M059J (cell line): ENCODE results near the gene KCNQ1. TPM values are rescaled to one million over a fixed set of nuclear protein-coding genes. Genes with fewer than 3 reads are reported as not detected.

Experiments used
- DNase-seq: peaks from one replicate; pipeline ENCODE4 v3.0.0-alpha.2; 2012; ENCODE audit warnings: low read depth
- total RNA-seq: library from RNA; depleted of rRNA; stranded (reverse); fragments of >200 nt; shearing (Covaris generic); gene quantifications from 2 replicates; pipeline ENCODE4 v1.2.3, GENCODE V29; 2014

Gene KCNQ1
- total RNA-seq, 1 experiment from 2014 or later = not detected

DNA sequence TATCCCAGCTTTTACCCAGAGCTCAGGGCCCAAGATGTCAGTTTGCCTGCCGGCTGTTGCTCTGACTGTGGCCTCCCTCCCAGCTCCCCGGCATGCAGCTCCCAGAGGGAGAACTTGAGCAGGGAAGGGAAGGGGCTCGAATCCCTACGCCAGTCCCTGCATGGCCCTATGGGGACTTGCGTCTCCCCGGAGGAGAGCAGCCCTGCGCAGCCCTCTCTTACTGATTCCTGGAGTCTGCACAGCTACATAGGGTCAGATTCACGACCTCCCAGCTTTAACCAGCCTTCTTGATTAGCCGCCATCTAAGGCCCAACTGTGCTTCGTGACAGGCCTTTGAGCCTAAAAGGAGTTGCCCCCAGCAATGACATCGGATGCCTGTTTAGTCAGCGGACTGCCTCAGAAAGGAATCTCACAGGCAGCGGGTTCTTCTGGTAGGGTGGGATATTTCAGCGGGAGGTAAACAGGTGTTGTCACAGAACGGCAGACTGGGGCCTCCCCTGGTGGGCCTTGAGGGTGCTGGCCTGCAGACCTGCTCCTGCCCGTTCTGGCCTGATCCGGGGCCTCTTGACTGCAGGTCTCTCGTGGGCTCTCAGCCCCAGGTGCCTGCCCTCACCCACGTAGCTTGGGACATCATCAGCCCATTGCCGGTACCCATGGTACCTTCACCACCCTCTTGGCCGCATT, 298.8 kb downstream of the KCNQ1 start:
- no peak for DNase-seq

GRCh38 chr11:2744166-2744565, 299.4 kb downstream of the KCNQ1 start:
- no peak for DNase-seq

- DNase-seq = no peak
Measured at GRCh38 chr11:2745511-2745910, 300.7 kb downstream of the KCNQ1 start.

DNA sequence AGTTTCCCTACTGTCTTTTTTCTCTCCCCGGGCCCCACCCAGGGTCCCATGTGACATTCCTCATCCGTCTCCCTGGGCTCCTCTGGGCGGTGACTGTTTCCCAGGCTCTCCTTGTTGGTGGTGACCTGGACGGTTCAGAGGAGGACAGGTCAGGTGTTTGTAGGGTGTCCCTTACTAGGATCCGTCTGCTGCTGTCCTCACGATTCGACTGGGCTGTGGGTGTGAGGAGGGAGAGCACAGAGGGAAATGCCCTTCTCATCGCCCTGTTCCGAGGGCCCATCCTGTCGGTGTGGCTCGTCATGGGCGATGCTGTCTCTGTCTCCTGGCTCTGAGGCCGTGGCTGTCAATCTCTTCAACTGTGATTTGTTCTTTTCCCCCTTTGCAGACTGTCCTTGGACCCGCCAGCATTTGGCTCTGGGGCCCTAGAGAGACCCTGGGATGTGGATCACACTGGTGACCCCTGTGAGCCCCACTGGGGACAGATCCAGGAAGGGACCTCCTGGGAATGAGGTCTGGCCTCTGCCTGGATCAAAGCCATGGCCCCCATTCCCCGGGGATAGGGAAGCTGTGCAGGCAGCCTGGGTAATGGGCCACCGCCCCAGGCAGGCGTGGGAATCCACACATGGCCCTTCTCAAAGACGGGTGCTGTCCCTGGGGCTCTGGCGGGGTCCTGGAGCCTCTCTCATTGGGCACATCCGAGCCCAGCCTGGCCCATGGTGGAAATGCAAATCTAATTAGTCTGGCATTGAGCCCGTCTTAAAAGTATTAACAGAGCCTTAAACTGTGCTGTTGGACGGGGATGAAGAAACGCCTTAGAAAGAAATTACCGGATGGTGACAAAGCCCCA, 301.8 kb downstream of the KCNQ1 start:
- no peak for DNase-seq

GRCh38 chr11:2747248-2748027, 302.6 kb downstream of the KCNQ1 start:
- DNase-seq = no peak

- no peak for DNase-seq
Measured at GRCh38 chr11:2748061-2748813, 303.4 kb downstream of the KCNQ1 start.

GRCh38 chr11:2748814-2749554, 304.2 kb downstream of the KCNQ1 start:
- DNase-seq = no peak

- no peak for DNase-seq
Measured at GRCh38 chr11:2750101-2750681, 305.4 kb downstream of the KCNQ1 start.

DNA sequence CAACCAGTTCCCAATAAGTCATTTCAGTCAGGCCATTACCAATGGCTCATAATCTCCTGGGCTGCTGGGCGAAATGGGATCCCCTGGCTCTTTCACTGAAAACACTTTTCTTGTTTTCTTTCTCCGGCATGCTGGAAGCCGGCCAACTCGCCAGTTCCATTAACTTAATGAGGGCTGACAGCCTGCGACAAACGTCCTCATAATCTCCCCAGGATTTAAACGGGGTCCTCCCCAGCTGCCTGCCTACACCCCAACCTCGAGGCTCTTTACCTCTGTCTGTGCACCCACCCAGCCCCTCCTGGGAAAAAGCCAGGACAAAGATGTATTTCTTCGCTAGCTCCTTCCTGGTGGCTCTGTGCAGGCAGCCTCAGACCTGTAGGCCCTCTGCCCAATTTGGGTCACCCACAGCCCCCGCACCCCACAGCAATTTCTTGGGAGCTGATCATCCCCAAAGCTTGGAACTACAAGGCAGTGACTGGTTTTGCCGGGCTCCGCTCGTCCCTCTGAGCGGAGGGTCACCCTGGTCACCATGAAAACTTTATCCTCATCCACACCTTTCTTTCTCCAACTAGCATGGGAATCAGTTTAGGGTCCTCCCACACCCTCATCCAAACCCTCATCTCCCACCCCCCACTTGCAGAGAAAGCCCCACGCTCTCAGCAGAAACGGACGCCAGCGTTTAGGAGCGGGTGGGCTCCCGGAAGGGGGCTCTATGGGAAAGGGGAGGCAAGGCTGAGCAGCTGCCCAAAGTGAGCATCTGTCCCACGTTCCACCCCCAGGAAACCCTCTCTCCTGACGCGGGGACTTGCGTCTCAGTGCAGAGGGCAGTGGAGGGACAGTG, 306.1 kb downstream of the KCNQ1 start:
- DNase-seq = peak; percentile 27

- no peak for DNase-seq
Measured at GRCh38 chr11:2751523-2752203, 306.9 kb downstream of the KCNQ1 start.

- peak; percentile 83 for DNase-seq
Measured at GRCh38 chr11:2752204-2752770, 307.5 kb downstream of the KCNQ1 start.

GRCh38 chr11:2752923-2753322, 308.1 kb downstream of the KCNQ1 start:
- no peak for DNase-seq

GRCh38 chr11:2754008-2754407, 309.2 kb downstream of the KCNQ1 start:
- no peak for DNase-seq

DNA sequence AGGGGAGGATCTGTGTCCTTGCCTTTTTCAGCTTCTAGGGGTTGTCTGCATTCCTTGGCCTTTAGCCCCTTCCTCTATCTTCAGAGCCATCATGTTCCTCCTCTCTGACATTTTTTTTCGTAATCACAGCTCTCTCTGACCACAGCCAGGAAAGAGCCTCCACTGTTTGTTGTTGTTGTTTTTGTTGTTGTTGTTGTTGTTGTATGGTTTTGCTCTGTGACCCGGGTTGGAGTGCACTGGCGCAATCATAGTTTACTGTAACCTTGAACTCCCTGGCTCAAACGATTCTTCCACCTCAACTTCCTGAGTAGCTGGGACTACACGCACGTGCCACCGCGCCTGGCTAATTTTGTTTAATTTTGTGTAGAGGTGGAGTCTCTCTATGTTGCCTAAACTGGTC, 310.3 kb downstream of the KCNQ1 start:
- no peak for DNase-seq

DNA sequence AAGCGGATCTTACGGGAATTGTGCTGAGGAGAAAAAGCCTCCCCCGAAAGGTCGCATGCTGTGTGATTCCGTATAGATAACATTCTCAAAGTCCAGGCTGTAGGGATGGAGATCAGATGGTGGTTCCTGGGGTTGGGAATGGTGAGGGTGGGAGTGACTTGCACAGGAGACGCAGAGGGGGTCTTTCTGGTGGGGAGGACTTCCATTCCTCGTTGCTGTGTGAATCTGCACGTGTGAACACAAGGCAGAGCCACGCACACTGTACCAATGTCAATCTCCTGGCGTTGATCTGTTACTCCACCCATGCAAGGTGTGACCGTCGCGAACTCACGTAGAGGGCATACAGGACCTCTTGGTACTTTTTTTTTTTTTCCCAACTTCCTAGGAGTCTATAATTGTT, 313.9 kb downstream of the KCNQ1 start:
- no peak for DNase-seq

- no peak for DNase-seq
Measured at GRCh38 chr11:2759228-2760195, 314.7 kb downstream of the KCNQ1 start.

DNA sequence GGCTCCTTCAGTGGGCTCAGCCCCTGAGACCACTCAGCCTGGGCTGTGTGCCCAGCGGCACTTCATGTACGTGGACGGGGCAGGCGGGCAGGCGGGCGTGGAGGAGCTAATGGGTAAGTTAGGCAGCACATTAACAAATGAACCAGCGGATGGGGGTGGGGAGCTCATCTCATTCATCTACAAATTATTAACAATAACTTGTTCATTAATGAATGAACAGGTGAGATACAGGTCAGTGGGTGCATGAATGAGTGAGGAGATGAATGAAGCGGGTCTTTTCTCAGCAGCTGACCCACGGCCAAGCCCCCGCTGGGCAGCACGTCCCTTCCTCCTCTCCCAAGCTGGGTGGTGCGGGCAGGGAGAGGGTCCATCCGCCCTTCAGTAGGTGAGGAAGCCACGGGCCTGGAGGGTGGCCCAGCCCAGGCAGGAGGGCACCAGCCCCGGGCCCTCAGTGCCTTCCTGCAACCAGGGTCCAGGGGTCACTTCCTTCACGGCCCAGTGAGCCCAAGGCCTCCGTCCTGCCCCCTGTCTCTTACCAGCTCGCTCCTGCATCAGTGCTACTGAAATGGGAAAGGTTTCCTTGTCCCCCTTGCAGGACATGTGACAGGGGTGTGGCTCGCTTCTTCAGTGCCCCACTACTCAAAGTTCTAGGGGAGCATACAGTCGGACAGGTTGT, 315.5 kb downstream of the KCNQ1 start:
- no peak for DNase-seq
